A549 treated with Hydrocortisone at 1 μM for 4 hours (cell line): ENCODE measurements around the gene SMU1. TPM values are rescaled to one million over a fixed set of nuclear protein-coding genes. Genes with fewer than 3 reads are reported as not detected.

Source experiments
- total RNA-seq: library from RNA; stranded (reverse); fragments of 200-300 nt; extraction: Qiagen RNA extraction; gene quantifications from 5 replicates; pipeline ENCODE4 v1.2.3, GENCODE V29; 2022

The SMU1 gene
- 17.2 to 25.4 TPM (median 18.1 TPM) in 5 replicates for total RNA-seq

GRCh38 chr9:33076046-33077004 lies at the start of gene SMU1:
Gene SMU1, minus strand, starts transcription at chr9:33076674. Its CDS starts 66 bp downstream, at chr9:33076608.

GRCh38 chr9:33024966-33025571 lies 51.4 kb downstream of the SMU1 start, which contains the start of gene DNAJA1:
Gene DNAJA1, plus strand, starts transcription at chr9:33025273. Its CDS starts 1,212 bp downstream, at chr9:33026485.

Other genes starting within 250 kb of the SMU1 start
- gene APTX, start 75.0 kb downstream of the SMU1 start, total RNA-seq = 37.2 to 51.1 TPM (median 39.9 TPM) in 5 replicates
- 206 to 290 TPM (median 238 TPM) in 5 replicates for gene DNAJA1, start 51.4 kb downstream of the SMU1 start, total RNA-seq
- 195 to 246 TPM (median 234 TPM) in 5 replicates for gene B4GALT1, start 90.7 kb upstream of the SMU1 start, total RNA-seq
- not detected in 5 replicates for gene SPINK4, start 163.5 kb upstream of the SMU1 start, total RNA-seq
- 112 to 132 TPM (median 127 TPM) in 5 replicates for gene BAG1, start 188.0 kb upstream of the SMU1 start, total RNA-seq
- 67.3 to 80.6 TPM (median 70.3 TPM) in 5 replicates for gene CHMP5, start 188.4 kb upstream of the SMU1 start, total RNA-seq
- 31.4 to 34.8 TPM (median 31.7 TPM) in 5 replicates for gene NFX1, start 213.8 kb upstream of the SMU1 start, total RNA-seq